K562 (cell line): ENCODE measurements around the gene PAN3. TPM values are rescaled to one million over a fixed set of nuclear protein-coding genes. Genes with fewer than 3 reads are reported as not detected.

Experiments
- ATAC-seq: fragments of 200-7000 bp; cut with Tn5 transposase; 3 replicates; pipeline ENCODE4 v1.9.1; 2020; ENCODE audit warnings: moderate library complexity
- BruUV-seq: library from RNA; stranded (reverse); fragments of 400-500 nt; replicated peaks from 2 replicates; lab custom pipeline; 2021; lab: Mats Ljungman, UMichigan
- CTCF ChIA-PET: fragments of 300-600 bp; formaldehyde crosslinking; extraction: SDS; loops from one replicate; lab custom pipeline; 2021; ENCODE audit warnings: low intra/inter-chr PET ratio; lab: Yijun Ruan, JAX
- POLR2A ChIA-PET: fragments of 300-600, 350-650 bp; sonication (Branson Sonifier 250); formaldehyde crosslinking; extraction: SDS; loops from one replicate; lab custom pipeline; 2021; ENCODE audit warnings: antibody characterized with exemption, inconsistent platforms; lab: Yijun Ruan, JAX
- DNase-seq, 4 experiments: peaks; one replicate each; pipeline versions ENCODE4 v3.0.0 to v3.0.0-alpha.2; 2011 to 2018; ENCODE audit warnings: low spot score in 3 of 4, mixed read lengths in 3 of 4; ENCODE audit errors: extremely low read depth in 1 of 4
- FAIRE-seq: peaks from 2 replicates; lab custom pipeline; 2011; peaks lifted over from hg19 to GRCh38; lab: Jason Lieb, UNC
- H2AFZ ChIP-seq: 2 replicates; pipeline ENCODE4 v1.6.0; 2011; ENCODE audit warnings: low read depth, low read length, control low read depth, inconsistent platforms
- H3K27ac ChIP-seq: fragments of 200-600 bp; 3 replicates; pipeline ENCODE4 v1.8.0; 2011; ENCODE audit warnings: low read depth, mild to moderate bottlenecking, control low read depth, inconsistent platforms, low read length, moderate library complexity, mixed read lengths; ENCODE audit errors: extremely low read depth
- H3K27me3 ChIP-seq, 2 experiments: fragments of 300-600 bp in 1 of 2; 2 replicates in 1 of 2; 3 replicates in 1 of 2; pipeline versions ENCODE4 v1.6.0 to v1.8.0; 2011; ENCODE audit warnings: inconsistent platforms in 2 of 2, low read length in 2 of 2, mild to moderate bottlenecking in 1 of 2, mixed read lengths in 1 of 2, moderate library complexity in 1 of 2; ENCODE audit not compliant: control insufficient read depth in 2 of 2, insufficient read depth in 2 of 2
- H3K36me3 ChIP-seq: fragments of 300-600 bp; 3 replicates; pipeline ENCODE4 v1.8.0; 2011; ENCODE audit warnings: mild to moderate bottlenecking, low read length, inconsistent platforms; ENCODE audit not compliant: control insufficient read depth, insufficient read depth
- H3K4me1 ChIP-seq, 2 experiments: fragments of 200-600 bp in 1 of 2; replicated peaks in 1 of 2; 2 replicates in 1 of 2; 3 replicates in 1 of 2; pipeline versions ENCODE4 v1.5.1 to v1.8.0; 2011; ENCODE audit warnings: inconsistent platforms in 2 of 2, low read length in 2 of 2, mild to moderate bottlenecking in 1 of 2, mixed read lengths in 1 of 2, moderate library complexity in 1 of 2; ENCODE audit not compliant: control insufficient read depth in 2 of 2, insufficient read depth in 2 of 2
- H3K4me2 ChIP-seq: 2 replicates; pipeline ENCODE4 v1.6.1; 2011; ENCODE audit warnings: low read length, control low read depth, inconsistent platforms, mixed read lengths; ENCODE audit not compliant: insufficient read depth
- H3K4me3 ChIP-seq: fragments of 200-600 bp; sonication (generic), shearing (Covaris generic); 2 replicates; pipeline ENCODE4 v1.5.1; 2016; ENCODE audit warnings: control low read depth, inconsistent platforms
- H3K79me2 ChIP-seq: fragments of 200-600 bp; 3 replicates; pipeline ENCODE4 v1.8.0; 2011; ENCODE audit warnings: low read length, inconsistent platforms; ENCODE audit not compliant: control insufficient read depth, insufficient read depth
- H3K9ac ChIP-seq, 2 experiments: 2 replicates each; pipeline versions ENCODE4 v1.6.0 to v1.6.1; 2011; ENCODE audit warnings: low read depth in 2 of 2, low read length in 2 of 2, control low read depth in 1 of 2, inconsistent platforms in 1 of 2, mild to moderate bottlenecking in 1 of 2, mixed read lengths in 1 of 2; ENCODE audit not compliant: insufficient read depth in 1 of 2
- H3K9me1 ChIP-seq: one replicate; pipeline ENCODE4 v1.6.0; 2011; ENCODE audit warnings: inconsistent platforms, mild to moderate bottlenecking, low read length, moderate library complexity; ENCODE audit not compliant: control insufficient read depth, insufficient read depth
- H3K9me3 ChIP-seq: replicated peaks from 2 replicates; pipeline ENCODE4 v1.5.1; 2011; ENCODE audit warnings: low read depth, low read length, inconsistent platforms; ENCODE audit not compliant: control insufficient read depth, insufficient read depth
- H4K20me1 ChIP-seq: replicated peaks from 2 replicates; pipeline ENCODE4 v1.6.1; 2011; ENCODE audit warnings: low read length, inconsistent platforms, mixed read lengths; ENCODE audit not compliant: control insufficient read depth, insufficient read depth
- DLX4 ChIP-seq: fragments of 250-450 bp; sonication (Bioruptor Pico); IDR thresholded peaks from 2 replicates; pipeline ENCODE4 v1.6.1; 2021; ENCODE audit warnings: mild to moderate bottlenecking
- HOMEZ ChIP-seq: fragments of 250-450 bp; sonication (Bioruptor Pico); IDR thresholded peaks from 2 replicates; pipeline ENCODE4 v1.4.0; 2020; ENCODE audit warnings: mild to moderate bottlenecking, moderate library complexity
- KDM2B ChIP-seq: fragments of 250-450 bp; sonication (Bioruptor Pico); IDR thresholded peaks from 2 replicates; pipeline ENCODE4 v1.8.0; 2021; ENCODE audit warnings: mild to moderate bottlenecking, moderate library complexity
- PRDM10 ChIP-seq: fragments of 450-650 bp; IDR thresholded peaks from 2 replicates; pipeline ENCODE4 v1.6.1; 2018; ENCODE audit not compliant: partially characterized antibody
- WGBS: fragments of 100-300 bp; shearing (Covaris generic); methylation state at CpG from one replicate; pipeline ENCODE4 v1.1.6; 2016; ENCODE audit warnings: low coverage, mixed read lengths; ENCODE audit not compliant: insufficient coverage; ENCODE audit errors: missing lambda C conversion rate; 5-methylcytosine and 5-hydroxymethylcytosine counted together
- in situ Hi-C: fragments of 300-500 bp; cut with MboI; formaldehyde crosslinking; loops from 4 replicates; pipeline ENCODE4 v1.15.0; 2018; ENCODE audit warnings: inconsistent platforms, mixed read lengths
- intact Hi-C: fragments of 100-400 bp; cut with micrococcal nuclease; formaldehyde crosslinking; loops from 2 replicates; pipeline ENCODE4 v1.14.2; 2022
- polyA plus RNA-seq, 8 experiments: library from polyadenylated mRNA; depleted of rRNA in 4 of 8; stranded (reverse) in 5 of 8; unstranded in 3 of 8; fragments of >200 nt; fragmentation: Nextera tagmentation in 2 of 8; fragmentation: Illumina TruSeq in 1 of 8; extraction: Ambion mirVana in 2 of 8; extraction: Trizol in 1 of 8; gene quantifications; 2 replicates each; pipeline versions ENCODE4 v1.2.1 to v1.2.3, GENCODE V29; 2011 to 2014; ENCODE audit warnings: inconsistent platforms in 1 of 8, missing spikeins in 1 of 8
- total RNA-seq, 7 experiments: library from RNA; depleted of rRNA in 6 of 7; stranded (reverse); fragments of >200 nt in 6 of 7; fragmentation: Illumina TruSeq in 2 of 7; extraction: Trizol in 2 of 7; gene quantifications; 2 replicates each; pipeline versions ENCODE4 v1.2.1 to v1.2.3, GENCODE V29; 2011 to 2021; ENCODE audit warnings: low replicate concordance in 1 of 7
- TF ChIP-seq, protein P1 (sequence below): sonication (generic); formaldehyde crosslinking; IDR thresholded peaks from 2 replicates; pipeline ENCODE4 v1.8.0; 2022; ENCODE audit warnings: mild to moderate bottlenecking, missing genetic modification reagents

Gene PAN3
- total and polyA plus RNA-seq, 9 of the 15 experiments (the other 6 are each of a cell fraction or from before 2014, with no cell fraction given) = 7.2 to 19.9 (median 11.6) TPM

- Histone ChIP-seq H2AFZ (no peak overlapping the region), H3K79me2 (no peaks in the 10 kb centered on the region), H3K9ac (no peak overlapping the region), H3K27ac (no peak overlapping the region), H3K4me3 (no peak overlapping the region), H3K4me2 (no peak overlapping the region), H3K4me1 (peaks cover 0 to 4% of the 10 kb centered on the region in 2 experiments; a peak in 1 of 5 replicates), H3K9me3 (no peaks in the 10 kb centered on the region), H4K20me1 (no peaks in the 10 kb centered on the region), H3K36me3 (no peaks in the 10 kb centered on the region), H3K9me1 (no peaks in the 10 kb centered on the region), H3K27me3 (no peaks in the 10 kb centered on the region)
- 46% methylated on average over 2 of the region's 2 CpGs for WGBS
- in situ Hi-C loops = loop anchor here (10.0 kb wide), 2 partner anchors 313 to 473 kb away; no protein-coding TSS in a partner anchor
- ChIA-PET CTCF (no interaction called here), POLR2A (no interaction called here)
- FAIRE-seq (no peak), DNase-seq (no peak), ATAC-seq (no peak)
- no TSS peak for BruUV-seq
- intact Hi-C loops = loop anchor here (10.0 kb wide), 2 partner anchors 163 to 203 kb away; no protein-coding TSS in a partner anchor
- TF ChIP-seq DLX4 (no peak), PRDM10 (no peak), KDM2B (no peak), HOMEZ (no peak)
- TF ChIP-seq, protein P1, sequence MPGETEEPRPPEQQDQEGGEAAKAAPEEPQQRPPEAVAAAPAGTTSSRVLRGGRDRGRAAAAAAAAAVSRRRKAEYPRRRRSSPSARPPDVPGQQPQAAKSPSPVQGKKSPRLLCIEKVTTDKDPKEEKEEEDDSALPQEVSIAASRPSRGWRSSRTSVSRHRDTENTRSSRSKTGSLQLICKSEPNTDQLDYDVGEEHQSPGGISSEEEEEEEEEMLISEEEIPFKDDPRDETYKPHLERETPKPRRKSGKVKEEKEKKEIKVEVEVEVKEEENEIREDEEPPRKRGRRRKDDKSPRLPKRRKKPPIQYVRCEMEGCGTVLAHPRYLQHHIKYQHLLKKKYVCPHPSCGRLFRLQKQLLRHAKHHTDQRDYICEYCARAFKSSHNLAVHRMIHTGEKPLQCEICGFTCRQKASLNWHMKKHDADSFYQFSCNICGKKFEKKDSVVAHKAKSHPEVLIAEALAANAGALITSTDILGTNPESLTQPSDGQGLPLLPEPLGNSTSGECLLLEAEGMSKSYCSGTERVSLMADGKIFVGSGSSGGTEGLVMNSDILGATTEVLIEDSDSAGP (CRISPR knock-in tag) = no peak
Measured at GRCh38 chr13:28321756-28322155, 183.4 kb downstream of the PAN3 start.
